Mesenchymal stem cell (in vitro differentiated cells and primary cell): ENCODE results near the gene LINC00305.

ENCODE experiments used
- DNase-seq: peaks from one replicate; pipeline ENCODE4 v3.0.0-alpha.2; 2013
- H2AFZ ChIP-seq: one replicate; pipeline ENCODE4 v1.6.1; 2013; ENCODE audit warnings: low read depth, mild to moderate bottlenecking, control low read depth, inconsistent platforms, low read length, moderate library complexity
- H2AK5ac ChIP-seq: 2 replicates; pipeline ENCODE4 v1.6.1; 2013; ENCODE audit warnings: low read length, moderate library complexity, mild to moderate bottlenecking, inconsistent platforms; ENCODE audit not compliant: severe bottlenecking
- H2BK120ac ChIP-seq: one replicate; pipeline ENCODE4 v1.6.1; 2013; ENCODE audit warnings: low read depth, mild to moderate bottlenecking, inconsistent platforms, low read length, moderate library complexity
- H2BK12ac ChIP-seq, 2 experiments: one replicate each; pipeline ENCODE4 v1.6.1; 2013; ENCODE audit warnings: inconsistent platforms in 2 of 2, low read length in 2 of 2, mild to moderate bottlenecking in 2 of 2, moderate library complexity in 2 of 2, control low read depth in 1 of 2
- H2BK15ac ChIP-seq: one replicate; pipeline ENCODE4 v1.6.1; 2013; ENCODE audit warnings: mild to moderate bottlenecking, low read depth, inconsistent platforms; ENCODE audit not compliant: poor library complexity, severe bottlenecking
- H2BK5ac ChIP-seq: 2 replicates; pipeline ENCODE4 v1.6.1; 2013; ENCODE audit warnings: low read depth, mild to moderate bottlenecking, low read length, control low read depth, inconsistent platforms; ENCODE audit not compliant: poor library complexity, severe bottlenecking
- H3K14ac ChIP-seq, 2 experiments: one replicate each; pipeline ENCODE4 v1.6.1; 2013; ENCODE audit warnings: inconsistent platforms in 2 of 2, low read length in 2 of 2, control low read depth in 1 of 2, mild to moderate bottlenecking in 1 of 2, moderate library complexity in 1 of 2
- H3K18ac ChIP-seq, 2 experiments: one replicate each; pipeline ENCODE4 v1.6.1; 2013; ENCODE audit warnings: inconsistent platforms in 2 of 2, low read length in 2 of 2, control low read depth in 1 of 2, low read depth in 1 of 2, mild to moderate bottlenecking in 1 of 2
- H3K23ac ChIP-seq, 2 experiments: one replicate each; pipeline ENCODE4 v1.6.1; 2013; ENCODE audit warnings: inconsistent platforms in 2 of 2, low read length in 2 of 2, mild to moderate bottlenecking in 2 of 2, moderate library complexity in 2 of 2, control low read depth in 1 of 2
- H3K27ac ChIP-seq: 2 replicates; pipeline ENCODE4 v1.5.1; 2013; ENCODE audit warnings: mild to moderate bottlenecking, moderate library complexity, low read length, control low read depth, inconsistent platforms; ENCODE audit not compliant: poor library complexity, severe bottlenecking
- H3K27me3 ChIP-seq, 2 experiments: 2 replicates each; pipeline versions ENCODE4 v1.6.1 to v1.7.0; 2013; ENCODE audit warnings: low read length in 2 of 2, mild to moderate bottlenecking in 2 of 2, moderate library complexity in 2 of 2, control low read depth in 1 of 2, inconsistent platforms in 1 of 2; ENCODE audit not compliant: control insufficient read depth in 1 of 2, insufficient read depth in 1 of 2
- H3K36me3 ChIP-seq, 2 experiments: 2 replicates each; pipeline versions ENCODE4 v1.6.1 to v1.7.0; 2013; ENCODE audit warnings: low read length in 2 of 2, control low read depth in 1 of 2, inconsistent platforms in 1 of 2, low read depth in 1 of 2, mild to moderate bottlenecking in 1 of 2; ENCODE audit not compliant: insufficient read depth in 2 of 2, control insufficient read depth in 1 of 2
- H3K4ac ChIP-seq, 2 experiments: one replicate each; pipeline ENCODE4 v1.6.1; 2013; ENCODE audit warnings: inconsistent platforms in 2 of 2, low read length in 2 of 2, mild to moderate bottlenecking in 2 of 2, moderate library complexity in 2 of 2, control low read depth in 1 of 2, low read depth in 1 of 2
- H3K4me1 ChIP-seq: 2 replicates; pipeline ENCODE4 v1.6.1; 2013; ENCODE audit warnings: low read depth, low read length, control low read depth; ENCODE audit not compliant: control insufficient read depth, insufficient read depth
- H3K4me2 ChIP-seq: 2 replicates; pipeline ENCODE4 v1.6.1; 2013; ENCODE audit warnings: low read length, mild to moderate bottlenecking, inconsistent platforms; ENCODE audit not compliant: poor library complexity, severe bottlenecking
- H3K4me3 ChIP-seq, 2 experiments: 2 replicates each; pipeline versions ENCODE4 v1.5.1 to v1.7.0; 2013; ENCODE audit warnings: low read length in 2 of 2, mild to moderate bottlenecking in 2 of 2, control low read depth in 1 of 2, low read depth in 1 of 2; ENCODE audit not compliant: insufficient read depth in 1 of 2
- H3K79me1 ChIP-seq: replicated peaks from 2 replicates; pipeline ENCODE4 v1.6.1; 2013; ENCODE audit warnings: mild to moderate bottlenecking, control low read depth, low read length, inconsistent platforms; ENCODE audit not compliant: poor library complexity, severe bottlenecking
- H3K9ac ChIP-seq: 2 replicates; pipeline ENCODE4 v1.7.0; 2013; ENCODE audit warnings: mild to moderate bottlenecking, low read length, moderate library complexity
- H3K9me3 ChIP-seq: 2 replicates; pipeline ENCODE4 v1.7.0; 2013; ENCODE audit warnings: mild to moderate bottlenecking, low read length; ENCODE audit not compliant: control insufficient read depth
- H4K8ac ChIP-seq: one replicate; pipeline ENCODE4 v1.6.1; 2013; ENCODE audit warnings: inconsistent platforms, mild to moderate bottlenecking, low read length, moderate library complexity
- H4K91ac ChIP-seq: one replicate; pipeline ENCODE4 v1.6.1; 2013; ENCODE audit warnings: mild to moderate bottlenecking, low read length, inconsistent platforms
- WGBS: methylation state at CpG from one replicate; pipeline ENCODE4 v1.1.7; 2013; ENCODE audit warnings: mixed read lengths; 5-methylcytosine and 5-hydroxymethylcytosine counted together

LINC00305 gene

DNA sequence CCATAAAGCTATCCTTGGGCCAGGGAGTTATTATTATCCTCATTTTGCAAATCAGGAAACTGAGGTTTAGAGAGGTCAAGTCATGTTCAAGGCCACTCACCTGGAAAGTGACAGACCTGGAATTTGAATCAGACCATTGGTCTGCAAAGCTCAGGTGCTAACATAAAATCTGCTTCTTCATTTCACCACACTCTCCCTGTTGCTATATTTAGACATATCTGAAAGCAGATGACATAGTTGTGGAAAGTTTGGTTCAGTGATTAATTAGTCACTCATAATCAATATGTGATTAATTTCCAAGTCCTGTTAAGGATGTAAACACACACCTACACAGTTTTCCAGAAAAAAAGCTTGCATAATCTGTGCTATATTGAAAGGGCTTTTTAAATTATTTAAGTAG is 57.4 kb downstream of the LINC00305 start:
- no peak overlapping the region for H3K4me2 ChIP-seq
- no peak overlapping the region for H2AK5ac ChIP-seq
- no peak overlapping the region for H3K23ac ChIP-seq
- no peak overlapping the region for H3K4ac ChIP-seq
- no peak overlapping the region for H3K14ac ChIP-seq
- no peak overlapping the region for H3K18ac ChIP-seq
- no peak overlapping the region for H3K4me3 ChIP-seq
- H3K27ac ChIP-seq = no peak overlapping the region
- H2BK5ac ChIP-seq = no peak overlapping the region
- no peak overlapping the region for H2AFZ ChIP-seq
- no peak for DNase-seq
- H2BK120ac ChIP-seq = no peak overlapping the region
- no peaks in the 10 kb centered on the region for H3K4me1 ChIP-seq
- H3K9me3 ChIP-seq = no peaks in the 10 kb centered on the region
- no peaks in the 10 kb centered on the region for H3K27me3 ChIP-seq
- no peak overlapping the region for H4K8ac ChIP-seq
- no peak overlapping the region for H2BK12ac ChIP-seq
- no peaks in the 10 kb centered on the region for H3K79me1 ChIP-seq
- H2BK15ac ChIP-seq = no peak overlapping the region
- no peaks in the 10 kb centered on the region for H3K36me3 ChIP-seq
- H4K91ac ChIP-seq = no peak overlapping the region
- H3K9ac ChIP-seq = no peak overlapping the region

DNA sequence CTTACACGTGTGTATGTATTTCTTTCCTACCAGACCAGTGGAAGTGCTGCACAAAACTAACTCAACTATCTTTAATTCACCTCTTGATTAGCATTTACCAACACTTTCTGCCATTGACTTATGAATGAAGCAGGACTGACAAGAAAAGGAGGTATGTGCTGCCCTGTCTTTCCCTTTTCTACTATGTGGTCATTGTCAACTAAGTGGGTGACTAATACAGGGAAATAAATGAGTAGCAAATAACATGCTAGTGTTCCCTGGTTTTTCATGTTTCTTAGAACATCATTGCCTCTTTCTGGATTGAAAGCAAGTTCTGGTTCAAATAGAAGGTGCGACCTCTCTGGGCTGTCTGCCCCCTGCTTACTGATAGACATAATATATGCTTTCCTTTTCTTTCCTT is 58.0 kb downstream of the LINC00305 start:
- H2BK120ac ChIP-seq = no peak overlapping the region
- H3K27me3 ChIP-seq = no peaks in the 10 kb centered on the region
- H2AK5ac ChIP-seq = no peak overlapping the region
- no peak overlapping the region for H3K23ac ChIP-seq
- no peak overlapping the region for H4K91ac ChIP-seq
- no peak overlapping the region for H3K4me2 ChIP-seq
- H3K9me3 ChIP-seq = no peaks in the 10 kb centered on the region
- no peaks in the 10 kb centered on the region for H3K4me1 ChIP-seq
- H3K27ac ChIP-seq = no peak overlapping the region
- no peak overlapping the region for H3K18ac ChIP-seq
- no peak for DNase-seq
- no peak overlapping the region for H2BK5ac ChIP-seq
- H3K14ac ChIP-seq = no peak overlapping the region
- H3K36me3 ChIP-seq = no peaks in the 10 kb centered on the region
- no peak overlapping the region for H3K9ac ChIP-seq
- WGBS = 74% methylated on average over 2 of the region's 2 CpGs
- H3K4ac ChIP-seq = no peak overlapping the region
- no peak overlapping the region for H2AFZ ChIP-seq
- no peak overlapping the region for H3K4me3 ChIP-seq
- H2BK15ac ChIP-seq = no peak overlapping the region
- H2BK12ac ChIP-seq = no peak overlapping the region
- no peak overlapping the region for H4K8ac ChIP-seq
- no peaks in the 10 kb centered on the region for H3K79me1 ChIP-seq

DNA sequence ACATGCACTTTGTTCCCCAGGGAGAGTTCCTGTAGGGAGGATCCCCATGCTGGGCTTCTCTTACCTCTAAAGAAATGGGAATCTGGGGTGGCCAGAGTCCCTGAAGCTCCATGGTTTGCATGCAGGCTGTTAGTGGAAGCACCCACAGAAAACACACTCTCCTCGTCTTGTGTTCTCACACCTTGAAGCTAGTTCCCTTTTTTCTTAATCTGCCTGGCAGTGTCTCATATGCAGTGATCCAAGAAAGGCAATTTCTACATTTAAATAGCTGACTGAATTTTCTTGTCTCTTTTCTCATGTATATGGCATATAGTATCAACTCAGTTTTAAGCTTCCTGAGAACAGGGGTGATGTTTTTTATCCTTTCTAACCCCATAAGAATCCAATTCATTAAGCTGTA is 65.0 kb downstream of the LINC00305 start:
- H3K27ac ChIP-seq = no peak overlapping the region
- H3K4me2 ChIP-seq = no peak overlapping the region
- H3K14ac ChIP-seq = no peak overlapping the region
- no peak overlapping the region for H2BK12ac ChIP-seq
- H2AK5ac ChIP-seq = no peak overlapping the region
- no peak overlapping the region for H4K8ac ChIP-seq
- H3K79me1 ChIP-seq = no peaks in the 10 kb centered on the region
- H2AFZ ChIP-seq = no peak overlapping the region
- H3K18ac ChIP-seq = no peak overlapping the region
- no peaks in the 10 kb centered on the region for H3K9me3 ChIP-seq
- no peaks in the 10 kb centered on the region for H3K27me3 ChIP-seq
- no peaks in the 10 kb centered on the region for H3K36me3 ChIP-seq
- no peak for DNase-seq
- WGBS = 100% methylated on average over 1 of the region's 1 CpG
- H3K23ac ChIP-seq = no peak overlapping the region
- no peak overlapping the region for H3K4ac ChIP-seq
- H2BK5ac ChIP-seq = no peak overlapping the region
- H2BK120ac ChIP-seq = no peak overlapping the region
- H3K9ac ChIP-seq = no peak overlapping the region
- H3K4me3 ChIP-seq = no peak overlapping the region
- H2BK15ac ChIP-seq = no peak overlapping the region
- no peak overlapping the region for H4K91ac ChIP-seq
- no peaks in the 10 kb centered on the region for H3K4me1 ChIP-seq

DNA sequence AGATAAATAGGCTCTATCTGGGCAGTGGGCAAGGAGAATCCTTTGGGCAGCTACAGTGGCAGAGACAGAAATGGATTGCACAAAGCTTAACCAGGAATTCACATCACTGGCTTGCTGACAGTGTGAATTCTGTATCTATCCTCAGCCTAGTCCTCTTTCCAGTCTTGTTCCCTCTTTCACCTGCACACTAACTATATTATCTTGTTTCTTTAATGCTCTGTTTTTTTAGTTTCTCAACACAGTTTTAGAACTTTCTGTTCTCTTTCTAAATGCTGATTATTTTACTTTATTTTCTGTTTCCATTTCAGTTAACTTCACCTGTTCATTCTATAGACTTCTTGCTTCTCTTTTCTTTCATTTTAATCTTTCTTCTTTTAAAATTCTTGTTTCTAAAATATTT is 66.4 kb downstream of the LINC00305 start:
- Histone ChIP-seq H3K79me1 (no peaks in the 10 kb centered on the region), H3K9ac (no peak overlapping the region), H4K91ac (no peak overlapping the region), H3K14ac (no peak overlapping the region), H2BK12ac (no peak overlapping the region), H2BK5ac (no peak overlapping the region), H3K36me3 (no peaks in the 10 kb centered on the region), H3K4ac (no peak overlapping the region), H3K23ac (no peak overlapping the region), H3K4me2 (no peak overlapping the region), H2BK120ac (no peak overlapping the region), H4K8ac (no peak overlapping the region), H2BK15ac (no peak overlapping the region), H2AK5ac (no peak overlapping the region), H3K4me1 (no peaks in the 10 kb centered on the region), H3K4me3 (no peak overlapping the region), H3K18ac (no peak overlapping the region), H3K27ac (no peak overlapping the region), H2AFZ (no peak overlapping the region), H3K27me3 (no peaks in the 10 kb centered on the region), H3K9me3 (no peaks in the 10 kb centered on the region)
- DNase-seq = no peak
